Measurements from ENCODE around the gene ZC3H18. TPM values are rescaled to one million over a fixed set of nuclear protein-coding genes. Genes with fewer than 3 reads are reported as not detected.

ZC3H18 gene
- 7.8 and 20.6 TPM in 2 replicates for total RNA-seq

- peak; percentile 78 for DNase-seq (ENCODE audit: low read depth)
Measured at GRCh38 chr16:88569985-88570690, at the start of gene ZC3H18. Gene ZC3H18 (plus strand): TSS chr16:88570403. CDS start chr16:88577124, 6,721 bp downstream.

DNA sequence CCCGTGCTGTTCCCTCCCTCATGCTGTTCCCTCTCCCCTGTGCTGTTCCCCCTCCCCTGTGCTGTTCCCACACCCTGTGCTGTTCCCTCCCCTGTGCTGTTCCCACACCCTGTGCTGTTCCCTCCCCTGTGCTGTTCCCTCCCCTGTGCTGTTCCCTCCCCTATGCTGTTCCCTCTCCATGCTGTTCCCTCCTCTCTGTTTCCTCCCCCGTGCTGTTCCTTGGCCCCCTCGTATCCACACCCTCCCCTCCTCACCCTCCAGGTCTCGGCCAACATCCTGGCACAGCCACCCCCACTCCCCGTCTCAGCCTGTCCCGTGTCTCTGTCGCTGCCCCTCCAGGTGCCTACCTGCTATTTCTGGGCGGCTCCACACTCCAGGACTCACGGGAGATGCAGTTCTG, 48.5 kb upstream of the ZC3H18 start:
- DNase-seq (ENCODE audit: low read depth), result no peak

GRCh38 chr16:88522276-88522949, 47.8 kb upstream of the ZC3H18 start:
- DNase-seq (ENCODE audit: low read depth), result no peak

- no peak for DNase-seq (ENCODE audit: low read depth)
Measured at GRCh38 chr16:88523309-88524161, 46.7 kb upstream of the ZC3H18 start.

- DNase-seq (ENCODE audit: low read depth), result no peak
Measured at GRCh38 chr16:88524274-88524972, 45.8 kb upstream of the ZC3H18 start.

GRCh38 chr16:88524973-88525662, 45.1 kb upstream of the ZC3H18 start:
- no peak for DNase-seq (ENCODE audit: low read depth)

- no peak for DNase-seq (ENCODE audit: low read depth)
Measured at GRCh38 chr16:88525663-88525990, 44.6 kb upstream of the ZC3H18 start.

DNA sequence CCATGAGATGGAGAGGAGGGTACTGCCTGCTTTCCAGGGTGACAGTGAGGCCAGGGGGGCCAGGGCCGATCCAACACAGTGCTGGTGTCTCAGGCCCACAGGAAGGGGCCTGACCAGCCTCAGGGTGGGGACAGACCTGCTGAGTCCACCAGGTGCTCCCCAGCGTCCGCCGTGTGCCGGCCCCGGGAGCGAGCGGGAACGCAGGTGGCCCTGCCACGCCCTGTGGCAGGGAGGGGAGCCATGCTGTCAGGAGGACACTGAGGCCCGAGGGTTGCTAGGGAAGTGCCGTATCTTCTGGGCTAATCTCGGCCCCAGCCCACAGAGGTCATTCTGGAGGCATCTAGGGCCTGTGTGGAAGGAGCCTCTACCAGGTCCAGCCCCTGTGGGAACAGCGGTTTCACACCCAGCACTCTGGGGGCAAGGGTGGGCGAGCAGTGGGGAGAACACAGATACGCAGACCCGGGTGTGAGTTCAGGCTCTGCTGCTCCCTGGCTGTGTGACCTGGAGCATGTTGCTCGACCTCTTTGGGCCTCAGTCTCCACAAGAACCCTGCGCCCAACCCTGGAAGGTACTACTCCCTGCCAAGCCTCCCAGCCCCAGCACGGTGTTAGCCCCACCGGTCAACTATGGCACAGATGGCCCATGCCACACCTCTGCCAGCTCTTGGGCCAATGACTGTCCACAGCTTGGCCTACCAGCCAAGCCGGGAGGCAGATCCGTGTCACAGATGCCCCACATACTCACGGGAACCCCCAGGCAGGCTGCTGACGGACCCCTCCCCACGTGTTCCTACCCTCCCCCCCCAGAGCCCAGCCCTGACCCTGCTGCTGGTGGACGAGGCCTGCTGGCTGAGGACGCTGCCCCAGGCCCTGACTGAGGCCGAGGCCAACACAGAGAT, 43.9 kb upstream of the ZC3H18 start:
- no peak for DNase-seq (ENCODE audit: low read depth)

GRCh38 chr16:88526906-88527185, 43.4 kb upstream of the ZC3H18 start:
- DNase-seq (ENCODE audit: low read depth), result no peak

- peak; percentile 11 for DNase-seq (ENCODE audit: low read depth)
Measured at GRCh38 chr16:88527186-88527936, 42.8 kb upstream of the ZC3H18 start.

- DNase-seq (ENCODE audit: low read depth), result no peak
Measured at GRCh38 chr16:88527937-88528743, 42.1 kb upstream of the ZC3H18 start.

DNA sequence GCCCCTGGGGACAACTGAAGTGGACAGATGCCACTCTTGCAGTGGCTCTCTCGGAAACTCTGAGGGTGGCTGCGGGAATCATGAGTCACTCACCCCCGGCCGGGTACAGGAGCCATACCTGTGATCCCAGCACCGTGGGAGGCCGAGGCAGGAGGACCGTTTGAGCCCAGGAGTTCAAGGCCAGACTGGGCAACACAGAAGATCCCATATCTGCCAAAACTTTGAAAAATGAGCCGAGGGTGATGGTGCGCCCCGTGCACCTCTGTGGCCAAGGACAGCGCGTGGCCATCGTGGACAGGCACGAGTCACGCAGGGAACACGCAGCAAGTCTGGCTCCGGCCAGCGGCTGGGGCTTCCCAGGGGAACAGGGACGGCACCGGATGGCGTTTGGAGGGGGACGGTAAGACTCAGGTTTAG, 41.3 kb upstream of the ZC3H18 start:
- DNase-seq (ENCODE audit: low read depth), result no peak

- DNase-seq (ENCODE audit: low read depth), result no peak
Measured at GRCh38 chr16:88529596-88529995, 40.6 kb upstream of the ZC3H18 start.

- no peak for DNase-seq (ENCODE audit: low read depth)
Measured at GRCh38 chr16:88530051-88530857, 39.9 kb upstream of the ZC3H18 start.

GRCh38 chr16:88530858-88531203, 39.4 kb upstream of the ZC3H18 start:
- DNase-seq (ENCODE audit: low read depth), result no peak

DNA sequence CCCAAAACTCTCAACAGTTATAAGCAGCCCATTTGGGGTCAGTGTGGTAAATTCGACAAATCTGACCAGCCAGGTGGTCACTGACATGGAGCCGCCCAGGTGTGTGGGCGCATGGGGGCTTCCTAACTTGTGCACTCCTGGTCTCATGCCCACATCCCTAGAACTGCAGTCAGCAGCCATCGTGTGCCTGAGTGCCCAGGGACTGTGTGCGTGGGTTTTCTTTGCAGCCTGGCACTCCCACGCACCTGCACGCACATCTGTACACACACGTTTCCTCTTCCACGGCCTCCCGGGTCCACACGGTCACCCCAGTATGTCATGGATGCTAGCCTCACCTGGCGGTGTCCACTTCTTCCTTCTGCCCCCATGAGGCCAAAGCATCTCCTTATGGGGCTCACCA, 38.9 kb upstream of the ZC3H18 start:
- no peak for DNase-seq (ENCODE audit: low read depth)

DNA sequence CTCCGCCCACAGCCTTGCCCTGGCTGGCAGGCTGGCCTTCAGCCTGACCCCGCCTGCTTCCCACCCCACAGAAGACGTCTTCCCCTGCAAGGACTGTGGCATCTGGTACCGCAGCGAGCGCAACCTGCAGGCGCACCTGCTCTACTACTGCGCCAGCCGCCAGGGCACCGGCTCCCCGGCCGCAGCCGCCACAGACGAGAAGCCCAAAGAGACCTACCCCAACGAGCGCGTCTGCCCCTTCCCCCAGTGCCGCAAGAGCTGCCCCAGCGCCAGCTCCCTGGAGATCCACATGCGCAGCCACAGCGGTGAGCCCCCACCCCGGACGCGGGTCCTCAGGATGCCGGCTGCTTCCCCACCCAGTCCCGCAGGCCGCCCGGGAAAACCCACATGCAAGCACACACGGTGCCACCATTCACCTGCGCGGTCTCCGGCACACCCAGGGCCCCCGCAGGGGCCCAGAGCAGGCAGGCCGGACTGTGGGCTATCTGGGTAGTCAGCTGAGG, 38.2 kb upstream of the ZC3H18 start:
- no peak for DNase-seq (ENCODE audit: low read depth)

Measured in renal cortical epithelial cell (primary cell).